HT1080 (cell line): Measurements from ENCODE around the gene SCMH1. TPM values are rescaled to one million over a fixed set of nuclear protein-coding genes. Genes with fewer than 3 reads are reported as not detected.

Experiments
- DNase-seq: peaks from one replicate; pipeline ENCODE4 v3.0.0-alpha.2; 2015; ENCODE audit warnings: low read depth
- total RNA-seq: library from RNA; depleted of rRNA; stranded (reverse); fragments of >200 nt; shearing (Covaris generic); gene quantifications from 2 replicates; pipeline ENCODE4 v1.2.3, GENCODE V29; 2014

Gene SCMH1
- total RNA-seq, 1 experiment from 2014 or later = 39.2 TPM

DNA sequence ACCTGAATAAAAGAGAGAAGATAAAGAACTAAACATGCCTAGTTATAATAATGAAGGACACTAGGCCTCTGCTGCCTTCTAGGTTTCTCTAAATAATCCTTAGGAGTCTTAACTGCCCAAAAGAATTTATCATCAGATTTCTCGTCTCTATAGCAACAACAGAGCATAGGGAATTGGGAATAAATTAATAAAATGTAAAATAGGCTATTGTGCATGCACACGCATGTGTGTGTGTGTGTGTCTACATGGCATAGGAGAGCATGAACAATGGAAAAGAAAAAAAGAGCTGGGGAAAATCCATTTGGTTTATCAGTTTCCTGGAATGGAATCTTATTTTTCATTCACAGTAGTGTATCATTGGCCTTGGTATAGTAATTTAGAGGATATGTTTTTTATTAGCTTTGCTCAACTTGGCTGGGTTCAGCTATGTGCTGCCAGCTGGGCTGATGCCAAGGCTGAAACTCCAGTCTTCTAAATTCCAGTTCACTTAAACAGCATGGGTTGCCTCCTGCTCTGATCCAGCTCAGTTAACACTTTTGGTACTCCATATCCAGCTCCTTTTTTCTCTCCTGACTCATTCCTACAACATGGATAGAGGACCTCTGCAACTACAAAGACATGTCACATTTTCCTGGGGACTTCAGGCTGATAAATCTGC, 140.0 kb downstream of the SCMH1 start:
- DNase-seq = peak; percentile 73

DNA sequence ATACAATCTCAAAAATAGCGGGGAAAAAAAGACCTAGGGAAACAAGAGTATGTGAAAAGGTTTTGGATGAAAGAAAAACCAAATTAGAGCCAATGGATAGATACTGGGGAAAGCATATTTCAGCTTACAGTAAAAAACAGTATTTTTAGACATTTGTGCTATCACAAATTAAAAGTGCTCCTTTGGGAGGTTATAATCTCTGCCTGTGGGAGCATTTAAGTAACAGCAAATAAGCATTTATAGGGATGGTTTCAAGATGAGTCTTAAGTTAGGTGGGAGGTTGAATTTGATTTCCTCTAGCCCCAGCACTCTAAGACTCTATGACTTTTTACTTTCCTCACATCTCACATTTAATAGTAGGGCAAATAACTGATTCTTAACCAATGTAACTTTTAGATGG, 141.0 kb downstream of the SCMH1 start:
- DNase-seq = no peak

DNA sequence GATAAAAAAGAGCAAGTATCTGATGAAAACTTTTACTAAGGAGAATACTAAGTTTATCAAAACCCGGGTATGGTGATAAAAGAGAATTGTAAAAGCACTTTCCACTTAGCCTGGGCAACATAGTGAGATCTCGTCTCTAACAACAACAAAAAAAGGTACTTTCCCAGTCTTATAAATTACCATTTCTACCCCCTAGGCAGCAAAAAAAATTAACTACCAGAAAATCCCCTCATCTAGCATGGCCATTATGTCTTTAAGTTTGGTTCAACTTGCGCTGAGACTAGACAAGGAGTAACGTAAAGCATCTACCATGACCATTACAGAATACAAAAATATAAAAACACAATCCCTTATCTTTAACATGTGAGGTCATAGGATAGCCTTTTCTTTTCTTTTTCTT, 141.9 kb downstream of the SCMH1 start:
- DNase-seq = no peak

DNA sequence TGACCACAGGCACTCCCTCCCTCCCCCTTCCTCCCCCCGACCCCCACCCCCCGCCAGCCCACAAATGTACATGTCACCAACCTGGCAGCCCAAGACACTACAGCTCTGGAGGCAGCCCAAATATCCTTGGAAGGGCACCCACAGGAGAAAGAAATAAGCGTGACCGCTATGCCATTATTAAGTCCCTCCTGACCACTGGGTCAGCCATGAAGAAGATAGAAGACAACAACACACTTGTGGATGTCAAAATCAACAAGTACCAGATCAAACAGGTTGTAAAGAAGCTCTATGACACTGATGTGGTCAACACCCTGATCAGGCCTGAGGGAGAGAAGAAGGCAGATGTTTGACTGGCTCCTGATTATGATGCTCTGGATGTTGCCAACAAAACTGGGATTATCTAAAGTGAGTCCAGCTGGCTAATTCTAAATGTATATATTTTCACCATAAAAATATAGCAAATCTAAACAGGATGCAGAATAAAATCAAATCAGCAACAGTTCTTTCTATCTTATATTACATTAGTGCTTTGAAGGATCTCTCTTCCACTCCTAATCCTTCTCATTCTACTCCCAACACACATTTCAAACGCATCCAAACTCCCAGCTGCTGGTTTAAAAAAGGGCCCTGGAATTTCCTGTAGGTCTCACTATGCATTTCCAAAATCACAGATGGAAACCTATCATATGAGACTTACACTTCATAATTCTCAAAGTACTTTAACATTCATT, 143.2 kb downstream of the SCMH1 start:
- DNase-seq = no peak

DNA sequence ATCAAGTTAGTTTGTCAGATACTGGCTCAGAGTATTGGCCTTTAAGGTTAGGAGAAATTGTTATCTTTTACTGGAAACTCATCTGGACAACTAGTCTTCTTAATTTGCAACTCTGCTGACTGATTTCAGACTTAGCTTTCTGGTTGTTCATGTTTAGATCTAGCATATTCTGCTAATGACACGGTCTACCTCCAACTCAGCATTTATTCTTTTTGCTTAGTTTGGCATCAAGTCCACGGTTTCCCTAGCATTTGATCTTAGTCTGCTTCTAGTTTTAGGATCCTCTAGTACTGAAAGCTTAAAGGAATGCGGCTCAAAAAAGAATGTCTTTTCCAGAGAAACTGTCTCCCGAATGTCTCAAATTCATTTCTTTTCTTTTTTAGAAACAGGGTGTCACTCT, 145.0 kb downstream of the SCMH1 start:
- DNase-seq = no peak

DNA sequence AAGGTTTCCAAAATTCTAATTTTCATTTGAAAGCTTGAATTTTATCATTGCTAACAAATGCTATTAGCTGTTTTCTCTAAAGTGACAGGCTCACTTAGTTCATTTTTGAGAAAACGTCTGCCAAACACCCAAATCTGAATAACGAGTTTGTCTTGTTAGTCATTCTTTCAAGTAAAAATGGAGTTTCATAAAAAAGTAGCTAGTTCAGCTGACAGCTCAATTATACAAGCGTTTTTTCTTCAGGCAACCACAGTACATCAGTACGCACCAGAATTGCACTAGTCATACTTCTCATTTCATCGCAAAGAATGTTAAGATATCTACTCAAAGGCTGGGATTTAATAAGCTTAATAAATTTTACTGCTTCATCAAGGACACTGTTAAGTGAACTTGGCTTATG, 148.3 kb downstream of the SCMH1 start:
- no peak for DNase-seq

DNA sequence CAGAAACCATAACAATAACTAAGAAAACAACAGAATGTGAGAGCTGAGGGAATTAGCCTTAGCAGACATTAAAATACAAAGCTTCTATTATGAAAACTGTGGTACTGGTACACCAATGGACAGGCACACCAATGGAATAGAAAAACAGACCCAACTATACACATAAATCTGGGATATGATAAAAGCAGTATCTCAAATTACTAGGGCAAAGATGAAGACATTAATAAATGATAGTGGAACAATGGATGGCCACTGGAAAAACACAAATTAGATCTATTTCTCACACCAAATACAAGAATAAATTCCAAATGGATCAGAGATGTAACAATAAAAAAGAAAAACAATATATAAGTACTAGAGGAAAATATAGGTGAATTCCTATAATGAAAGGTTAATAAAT, 155.2 kb downstream of the SCMH1 start:
- no peak for DNase-seq

DNA sequence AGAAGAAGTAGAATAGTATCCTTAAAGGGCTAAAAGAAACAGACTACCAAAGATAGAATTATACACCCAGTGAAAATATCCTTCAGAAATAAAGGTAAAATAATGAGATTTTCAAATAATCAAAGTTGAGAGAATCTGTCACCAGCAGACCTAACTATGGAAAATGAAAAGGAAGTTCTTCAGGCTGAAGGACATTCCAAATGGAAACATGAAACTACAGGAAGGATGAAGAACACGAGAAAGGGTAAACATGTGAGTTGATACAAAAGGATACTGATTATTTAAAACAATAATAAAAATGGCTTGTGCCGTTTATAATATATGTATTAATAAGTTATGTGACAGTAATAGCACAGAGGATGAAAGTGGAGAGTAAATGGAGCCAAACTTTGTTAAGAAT, 163.5 kb downstream of the SCMH1 start:
- no peak for DNase-seq

DNA sequence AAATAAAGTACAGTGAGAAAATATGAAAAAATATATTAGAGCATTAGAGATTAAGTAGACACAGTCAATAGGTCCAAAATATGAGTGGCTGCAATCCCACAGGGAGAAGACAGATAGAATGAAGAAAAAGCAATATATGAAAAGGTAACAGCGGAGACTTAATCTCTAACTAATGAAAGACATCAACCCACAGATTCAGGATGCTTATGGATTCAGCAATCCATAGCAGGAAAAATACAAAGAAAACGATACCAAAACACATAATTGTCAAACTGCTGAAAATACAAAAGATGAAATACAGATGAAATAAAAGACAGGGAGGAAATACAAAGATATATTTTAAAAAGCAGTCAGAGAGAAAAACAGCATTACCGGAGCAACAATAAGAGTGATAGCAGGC, 163.9 kb downstream of the SCMH1 start:
- no peak for DNase-seq

DNA sequence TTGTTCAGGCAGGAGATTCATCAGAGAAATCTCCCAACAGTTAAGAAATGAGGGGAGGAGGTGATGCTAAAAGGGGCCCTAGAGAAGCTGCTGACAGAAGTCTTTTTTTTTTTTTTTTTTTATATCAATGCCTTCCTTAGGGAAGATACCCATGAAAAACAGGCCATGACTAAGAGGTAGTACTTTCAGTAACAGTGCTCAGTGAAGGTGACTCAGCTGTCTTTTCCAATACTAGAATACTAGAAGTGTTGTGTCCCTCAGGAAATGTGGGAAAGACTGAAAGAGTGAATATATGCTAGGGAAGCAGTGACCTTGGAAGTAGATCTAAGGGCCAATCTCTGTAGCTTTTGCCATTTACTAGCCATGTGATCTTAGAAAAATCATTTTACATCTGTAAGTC, 168.1 kb downstream of the SCMH1 start:
- DNase-seq = peak; percentile 91

DNA sequence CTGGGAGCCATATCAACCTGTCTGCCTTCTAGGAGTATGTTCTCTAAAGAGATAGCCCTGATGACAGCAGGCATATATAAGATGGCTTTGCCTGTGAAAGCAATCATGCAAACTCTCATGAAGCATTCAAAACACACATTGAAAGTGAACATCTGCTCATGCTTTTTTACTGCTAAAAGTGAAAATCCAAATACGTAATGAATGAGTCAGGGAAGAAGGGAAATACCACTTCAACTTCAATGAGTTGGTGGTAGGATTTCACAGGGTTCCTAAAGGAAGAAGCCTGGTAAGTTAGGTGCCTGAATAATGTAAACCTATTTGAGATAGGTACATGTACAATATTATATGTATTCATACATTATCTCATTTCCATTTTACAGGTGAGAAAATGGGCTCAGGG, 170.1 kb downstream of the SCMH1 start:
- DNase-seq = peak; percentile 71

DNA sequence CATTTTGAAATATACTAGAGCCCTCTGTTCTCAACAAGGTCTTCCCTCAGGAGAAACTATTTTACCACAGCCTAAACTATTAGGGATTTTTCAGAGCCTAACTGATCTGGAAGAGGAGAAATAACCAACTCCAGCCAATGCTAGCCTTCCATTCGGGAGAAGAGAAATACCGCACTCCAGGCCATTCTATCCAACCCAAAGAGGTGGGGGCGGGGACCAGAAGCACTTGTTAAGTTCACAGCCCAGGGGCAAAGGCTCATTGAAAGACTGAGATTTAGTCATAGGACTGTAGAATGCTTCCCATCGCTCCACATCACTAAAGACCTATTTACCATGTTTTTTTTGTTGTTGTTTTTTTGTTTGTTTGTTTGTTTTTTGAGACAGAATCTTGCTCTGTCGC, 185.2 kb downstream of the SCMH1 start:
- DNase-seq = no peak

DNA sequence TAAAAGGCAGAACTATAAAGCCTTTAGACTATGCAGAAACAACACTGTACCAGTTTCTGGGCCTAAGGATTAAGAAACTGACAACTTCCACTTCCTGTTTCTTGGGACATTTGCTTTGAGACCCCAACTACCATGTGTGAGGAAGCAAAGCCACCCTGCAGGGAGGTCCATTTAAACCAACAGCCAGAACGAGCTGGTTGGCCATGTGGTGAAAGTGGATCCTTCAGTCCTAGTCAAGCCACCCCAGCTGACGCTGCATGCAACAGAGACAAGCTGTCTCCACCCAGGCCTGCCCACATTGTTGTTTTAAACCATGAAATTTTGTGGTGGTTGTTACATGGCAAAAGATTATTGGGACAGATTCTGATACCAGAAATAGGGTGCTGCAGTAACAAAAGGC, 188.8 kb downstream of the SCMH1 start:
- DNase-seq = no peak

DNA sequence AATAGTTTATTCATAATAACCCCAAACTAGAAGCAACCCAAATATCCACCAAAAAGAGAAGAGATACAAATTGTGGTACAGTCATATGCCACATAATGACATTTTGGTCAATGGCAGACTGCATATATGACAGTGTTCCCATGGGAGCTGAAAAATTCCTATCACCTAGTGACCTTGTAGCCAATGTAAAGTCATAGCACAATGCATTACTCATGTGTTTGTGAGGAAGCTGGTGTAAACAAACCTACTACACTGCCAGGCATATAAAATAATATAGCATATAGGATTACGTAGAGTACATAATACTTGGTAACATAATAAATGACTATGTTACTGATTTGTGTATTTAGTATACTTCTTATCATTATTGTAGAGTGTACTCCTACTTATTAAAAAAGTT, 191.1 kb downstream of the SCMH1 start:
- DNase-seq = no peak

DNA sequence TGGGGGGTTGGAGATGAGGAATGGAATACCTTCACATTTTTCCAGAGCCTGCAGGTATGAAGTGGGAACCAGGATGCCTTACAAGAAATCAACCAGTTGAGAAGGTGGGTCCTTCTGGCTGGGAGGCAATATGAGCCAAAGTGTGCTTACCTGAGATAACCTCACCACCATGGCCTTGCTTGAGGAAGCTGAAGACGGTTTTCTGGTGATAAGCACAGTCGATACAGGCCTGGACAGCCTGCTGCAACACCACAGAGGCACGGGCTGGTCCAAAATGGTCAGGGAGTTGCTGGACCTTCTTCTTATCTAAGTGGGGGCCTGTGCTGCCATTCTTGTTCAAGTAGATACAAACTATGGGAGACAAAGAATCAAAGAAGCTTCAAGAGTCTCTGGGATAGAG, 193.6 kb downstream of the SCMH1 start:
- DNase-seq = no peak

DNA sequence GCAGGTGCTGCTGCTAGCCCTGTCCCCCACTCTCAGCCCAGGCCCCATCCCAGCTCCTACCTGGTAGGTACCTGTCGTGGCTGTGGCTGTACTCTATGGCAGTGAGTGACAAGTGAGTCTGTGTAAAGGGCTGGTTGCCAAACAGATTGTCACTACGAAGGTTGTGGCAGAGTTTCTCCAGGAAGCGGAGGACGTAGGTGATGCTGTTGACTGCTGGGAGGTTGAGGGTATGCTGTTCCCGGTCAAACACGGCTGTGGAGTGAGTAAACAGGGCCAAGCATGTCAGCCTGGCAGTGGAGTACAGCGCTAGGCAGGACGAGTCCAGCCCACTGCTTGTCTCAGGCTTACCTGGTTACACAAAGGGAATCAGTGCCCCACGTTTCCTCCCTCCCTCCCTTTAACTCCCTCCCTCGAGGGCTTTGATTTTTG, 195.7 kb downstream of the SCMH1 start:
- DNase-seq = no peak

DNA sequence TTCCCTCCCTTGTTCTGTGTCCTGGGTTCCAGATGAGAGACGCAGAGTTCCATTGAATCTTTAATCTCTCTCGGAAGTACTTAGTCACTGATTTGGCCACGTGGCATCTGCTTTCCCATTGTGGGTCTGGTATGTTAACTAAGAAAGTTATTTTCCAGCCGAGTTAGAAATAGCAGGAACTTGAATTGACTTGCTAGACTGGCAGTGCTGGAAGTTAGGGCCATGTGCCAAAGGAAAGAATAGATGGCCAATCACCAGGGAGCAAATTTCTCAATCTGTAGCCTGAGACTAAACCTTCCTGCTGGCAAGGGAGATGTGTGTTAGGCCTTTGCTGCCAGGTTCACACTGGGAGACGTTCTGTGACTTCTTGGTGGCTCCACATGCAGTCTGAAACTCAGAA, 196.4 kb downstream of the SCMH1 start:
- DNase-seq = no peak

DNA sequence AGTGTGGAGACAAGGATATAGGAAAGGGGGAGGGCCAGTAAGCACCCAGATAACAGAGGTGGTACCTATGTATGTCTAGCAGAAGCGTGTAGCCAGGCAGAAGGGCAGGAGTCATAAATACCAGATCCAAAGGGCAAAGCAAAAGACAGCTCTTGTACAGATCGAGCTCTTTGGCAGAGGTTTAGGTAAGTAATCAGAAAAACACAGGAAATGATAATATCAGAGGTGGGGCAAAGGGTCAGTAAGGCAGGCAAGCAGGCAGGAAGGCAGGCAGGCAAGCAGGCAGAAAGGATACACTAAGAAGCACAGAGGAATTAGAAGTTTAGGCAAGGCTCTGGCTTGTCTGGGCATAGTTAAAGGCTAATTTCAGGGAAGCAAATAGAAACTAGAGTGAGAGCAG, 197.9 kb downstream of the SCMH1 start:
- DNase-seq = no peak

DNA sequence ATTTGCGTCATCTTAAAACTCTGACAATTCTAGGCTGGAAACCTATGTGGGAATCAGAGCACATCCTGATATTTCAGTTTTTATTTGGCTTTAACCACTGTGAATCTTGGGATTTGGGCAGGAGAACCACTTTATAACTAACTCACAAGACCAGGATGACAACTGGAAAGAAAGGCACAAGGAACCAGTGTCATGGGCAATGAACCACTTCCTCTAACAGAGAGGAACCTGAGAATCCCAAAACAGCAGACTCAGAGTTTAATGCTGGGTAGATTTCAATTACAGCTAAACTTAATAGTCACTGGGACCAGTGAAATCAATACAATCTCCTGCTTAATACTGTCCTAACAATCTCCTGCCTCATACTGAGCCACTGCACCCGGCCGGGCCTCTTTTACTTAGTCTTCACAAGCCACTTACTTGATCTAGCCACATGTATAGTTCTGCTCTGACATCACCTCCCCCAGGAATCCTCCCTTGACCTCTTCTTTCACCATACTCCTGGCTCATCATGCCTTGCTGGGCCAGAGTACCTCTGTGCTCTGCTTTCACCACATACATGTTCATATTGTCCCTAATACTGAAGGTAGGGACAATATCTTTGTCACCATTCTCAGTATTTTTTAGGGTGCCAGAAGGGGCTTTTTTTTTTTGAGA, 200.4 kb downstream of the SCMH1 start:
- no peak for DNase-seq

DNA sequence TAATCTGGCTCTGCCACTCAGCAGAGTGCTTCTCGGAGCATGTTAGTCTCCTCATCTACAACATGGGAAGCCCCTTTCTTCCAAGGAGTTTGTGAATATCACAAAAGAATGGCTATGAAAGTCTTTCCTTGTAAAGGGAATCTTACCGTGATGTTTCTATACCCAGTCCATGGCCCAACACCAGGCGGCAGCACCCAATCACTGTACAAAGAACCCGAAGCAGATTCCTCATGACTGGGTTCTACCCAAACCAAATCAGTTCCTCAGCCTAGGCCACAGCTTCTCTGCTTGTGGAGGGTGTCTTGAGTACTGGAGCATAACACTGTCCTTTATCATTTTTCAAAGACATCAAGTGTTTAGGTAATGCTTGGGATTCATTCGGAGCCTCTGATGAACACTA, 204.0 kb downstream of the SCMH1 start:
- DNase-seq = no peak

DNA sequence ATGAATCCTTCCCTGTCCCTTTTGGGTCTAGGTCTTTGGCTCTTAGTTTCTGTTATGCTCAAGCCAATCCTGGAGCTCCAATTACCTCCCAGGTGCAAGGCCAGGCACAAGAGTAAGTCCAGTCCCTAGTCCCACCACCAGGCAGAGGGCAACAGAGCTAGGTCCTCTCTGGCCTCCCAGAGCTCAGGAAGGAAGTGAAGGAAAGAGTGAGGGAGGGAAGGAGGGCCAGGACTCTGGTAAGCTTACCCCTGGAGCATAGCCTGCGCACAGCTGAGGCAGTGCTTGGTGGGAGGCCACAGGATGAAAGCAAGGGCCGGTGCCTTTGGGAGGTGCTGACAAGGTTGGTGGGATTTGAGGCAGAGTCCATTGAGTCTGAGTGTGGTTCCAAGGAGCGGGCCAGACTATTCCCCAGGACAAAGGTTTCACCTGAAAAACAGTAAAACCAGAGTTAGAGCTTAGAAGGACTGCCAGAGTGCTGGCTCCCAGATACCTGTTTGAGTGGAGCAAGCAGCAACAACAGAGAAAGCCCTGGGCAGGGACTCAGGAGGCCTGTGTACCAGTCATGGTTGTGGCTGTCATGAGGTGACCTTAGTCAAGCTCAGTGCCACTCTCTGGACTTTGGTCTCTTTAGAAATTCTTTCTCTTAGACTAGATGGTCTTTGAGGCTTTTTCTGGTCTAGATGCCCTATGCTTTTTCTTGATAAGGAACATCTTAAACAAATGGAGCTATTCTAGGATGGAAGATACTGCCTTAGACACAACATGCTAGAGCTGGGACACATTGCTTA, 204.8 kb downstream of the SCMH1 start:
- DNase-seq = no peak

DNA sequence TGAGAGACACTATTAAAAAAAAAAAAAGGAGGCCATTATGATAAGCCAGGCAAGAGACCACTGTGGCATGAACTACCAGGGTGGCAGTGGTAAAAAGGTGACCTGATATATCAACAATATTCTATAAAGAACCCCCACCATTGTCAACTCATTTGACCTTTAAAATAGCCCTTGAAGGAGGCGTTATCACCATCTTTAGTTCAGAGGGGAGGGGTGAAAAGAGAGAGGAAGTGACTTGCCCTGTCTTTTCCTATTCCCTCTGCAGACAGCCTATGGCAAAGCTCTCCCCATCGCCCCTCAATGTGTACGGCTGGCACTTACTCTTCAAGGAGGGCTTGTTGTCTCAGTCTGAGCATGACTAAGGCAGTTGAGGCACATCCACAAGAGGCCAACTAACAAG, 208.8 kb downstream of the SCMH1 start:
- DNase-seq = no peak
